Endothelial cell of umbilical vein (primary cell): ENCODE data around the gene IGFBP7. TPM values are rescaled to one million over a fixed set of nuclear protein-coding genes. Genes with fewer than 3 reads are reported as not detected.
A peak's percentile ranks its signal among the peaks of the same experiment; 100 is the strongest.

Experiments
- BruUV-seq: library from RNA; stranded (reverse); fragments of 400-500 nt; replicated peaks from 2 replicates; lab custom pipeline; 2021; lab: Mats Ljungman, UMichigan
- CTCF ChIA-PET: fragments of 300-600, 350-600 bp; sonication (Branson Sonifier 250); formaldehyde crosslinking; loops from one replicate; lab custom pipeline; 2021; ENCODE audit warnings: antibody characterized with exemption, inconsistent platforms; lab: Charles Lee
- POLR2A ChIA-PET: fragments of 300-600, 350-600 bp; sonication (Branson Sonifier 250); formaldehyde crosslinking; loops from one replicate; lab custom pipeline; 2021; ENCODE audit warnings: antibody characterized with exemption, inconsistent platforms; lab: Charles Lee
- DNase-seq: peaks from one replicate; pipeline ENCODE4 v3.0.0-alpha.2; 2011; ENCODE audit warnings: low read depth, low spot score
- FAIRE-seq: peaks from 2 replicates; lab custom pipeline; 2011; peaks lifted over from hg19 to GRCh38; lab: Jason Lieb, UNC
- H2AFZ ChIP-seq: 2 replicates; pipeline ENCODE4 v1.6.0; 2012; ENCODE audit warnings: low read depth, low read length, control low read depth, inconsistent platforms
- H3K27ac ChIP-seq: 2 replicates; pipeline ENCODE4 v1.5.1; 2011; ENCODE audit warnings: low read depth, mild to moderate bottlenecking, control low read depth, low read length, moderate library complexity; ENCODE audit not compliant: insufficient read depth
- H3K27me3 ChIP-seq, 2 experiments: 2 replicates each; pipeline versions ENCODE4 v1.6.0 to v1.6.1; 2011; ENCODE audit warnings: low read length in 2 of 2, mixed read lengths in 1 of 2; ENCODE audit not compliant: control insufficient read depth in 2 of 2, insufficient read depth in 2 of 2
- H3K36me3 ChIP-seq, 2 experiments: 2 replicates in 1 of 2; 3 replicates in 1 of 2; pipeline ENCODE4 v1.5.1; 2011; ENCODE audit warnings: low read length in 2 of 2, mild to moderate bottlenecking in 1 of 2, moderate library complexity in 1 of 2; ENCODE audit not compliant: control insufficient read depth in 2 of 2, insufficient read depth in 2 of 2; ENCODE audit errors: extremely low read depth in 1 of 2
- H3K4me1 ChIP-seq: 3 replicates; pipeline ENCODE4 v1.5.1; 2011; ENCODE audit warnings: mild to moderate bottlenecking, low read length; ENCODE audit not compliant: control insufficient read depth, insufficient read depth; ENCODE audit errors: extremely low read depth
- H3K4me2 ChIP-seq: 2 replicates; pipeline ENCODE4 v1.6.1; 2011; ENCODE audit warnings: low read length, control low read depth, mixed read lengths; ENCODE audit not compliant: insufficient read depth
- H3K4me3 ChIP-seq, 3 experiments: fragments of 200-600 bp in 1 of 3; sonication (generic), shearing (Covaris generic) in 1 of 3; replicated peaks in 1 of 3; 2 replicates each; pipeline ENCODE4 v1.5.1; 2011 to 2016; ENCODE audit warnings: control low read depth in 3 of 3, low read length in 3 of 3, mild to moderate bottlenecking in 2 of 3, inconsistent platforms in 1 of 3, low read depth in 1 of 3, moderate library complexity in 1 of 3; ENCODE audit not compliant: insufficient read depth in 1 of 3
- H3K79me2 ChIP-seq: 2 replicates; pipeline ENCODE4 v1.6.0; 2012; ENCODE audit warnings: low read length, inconsistent platforms; ENCODE audit not compliant: control insufficient read depth, insufficient read depth
- H3K9ac ChIP-seq: replicated peaks from 2 replicates; pipeline ENCODE3; 2011; ENCODE audit warnings: low read length, control low read depth; ENCODE audit not compliant: insufficient read depth; ENCODE audit errors: extremely low read depth
- H3K9me1 ChIP-seq: replicated peaks from 3 replicates; pipeline ENCODE4 v1.6.0; 2011; ENCODE audit warnings: mild to moderate bottlenecking, low read length; ENCODE audit not compliant: control insufficient read depth, insufficient read depth; ENCODE audit errors: extremely low read depth
- H3K9me3 ChIP-seq: replicated peaks from 2 replicates; pipeline ENCODE4 v1.5.1; 2012; ENCODE audit warnings: low read length, inconsistent platforms; ENCODE audit not compliant: control insufficient read depth, insufficient read depth
- H4K20me1 ChIP-seq: replicated peaks from 2 replicates; pipeline ENCODE3; 2011; ENCODE audit warnings: mild to moderate bottlenecking, low read length; ENCODE audit not compliant: control insufficient read depth, insufficient read depth; ENCODE audit errors: extremely low read depth
- CTCF ChIP-seq, 2 donors: IDR thresholded peaks; 1 replicate in 1 of 2; 2 replicates in 1 of 2; pipeline ENCODE4 v1.5.1; 2011; ENCODE audit warnings: low read length in 2 of 2, mild to moderate bottlenecking in 2 of 2, moderate library complexity in 2 of 2, control low read depth in 1 of 2, inconsistent platforms in 1 of 2, low read depth in 1 of 2; ENCODE audit not compliant: insufficient read depth in 1 of 2; ENCODE audit errors: extremely low read depth in 1 of 2
- EZH2 ChIP-seq: IDR thresholded peaks from 2 replicates; pipeline ENCODE4 v1.6.1; 2012; ENCODE audit warnings: borderline replicate concordance, low read depth, mild to moderate bottlenecking, moderate library complexity, low read length, inconsistent platforms; ENCODE audit not compliant: severe bottlenecking
- FOS ChIP-seq: IDR thresholded peaks from 2 replicates; pipeline ENCODE4 v1.6.1; 2011; ENCODE audit warnings: mild to moderate bottlenecking, low read length, moderate library complexity, borderline replicate concordance; ENCODE audit not compliant: insufficient read depth
- GATA2 ChIP-seq: IDR thresholded peaks from 2 replicates; pipeline ENCODE4 v1.7.0; 2011; ENCODE audit warnings: low read depth, mild to moderate bottlenecking, moderate library complexity, mixed read lengths, low read length; ENCODE audit not compliant: insufficient read length, insufficient read depth
- JUN ChIP-seq: IDR thresholded peaks from 2 replicates; pipeline ENCODE4 v1.6.1; 2011; ENCODE audit warnings: borderline replicate concordance, low read depth; ENCODE audit not compliant: insufficient read length, insufficient read depth
- MAX ChIP-seq: IDR thresholded peaks from 2 replicates; pipeline ENCODE4 v1.6.1; 2011; ENCODE audit not compliant: insufficient read depth, insufficient read length
- MYC ChIP-seq: IDR thresholded peaks from one replicate; pipeline ENCODE4 v1.6.1; 2011; ENCODE audit warnings: mild to moderate bottlenecking, low read depth, low read length
- POLR2A ChIP-seq: IDR thresholded peaks from 2 replicates; pipeline ENCODE4 v1.6.1; 2012; ENCODE audit warnings: low read depth, mild to moderate bottlenecking, control low read depth, low read length
- POLR2AphosphoS5 ChIP-seq: IDR thresholded peaks from 2 replicates; pipeline ENCODE4 v1.6.1; 2012; ENCODE audit warnings: low read depth, mild to moderate bottlenecking, control low read depth, low read length, moderate library complexity; ENCODE audit not compliant: insufficient read depth
- dilution Hi-C: fragments of 300-500 bp; cut with MboI; formaldehyde crosslinking; loops from one replicate; pipeline ENCODE4 v1.15.0; 2019; ENCODE audit warnings: low sequenced_read_pairs; ENCODE audit not compliant: extremely low pct_ligation_motif_present
- intact Hi-C: fragments of 100-400 bp; cut with micrococcal nuclease; formaldehyde crosslinking; loops from one replicate; pipeline ENCODE4 v1.10.0; 2022
- polyA plus RNA-seq, 4 experiments: library from polyadenylated mRNA; depleted of rRNA in 3 of 4; stranded (reverse) in 3 of 4; unstranded in 1 of 4; fragments of >200 nt; gene quantifications; 2 replicates each; pipeline versions ENCODE4 v1.2.1 to v1.2.3, GENCODE V29; 2011 to 2012; ENCODE audit warnings: missing spikeins in 1 of 4
- total RNA-seq: library from RNA; stranded (reverse); gene quantifications from 2 replicates; pipeline ENCODE4 v1.2.3, GENCODE V29; 2021

Gene IGFBP7
- total and polyA plus RNA-seq, 2 donors (not counting 3 experiments of a cell fraction or from before 2014, with no cell fraction given) = 526 to 770 TPM

GRCh38 chr4:57043347-57044251 is 66.6 kb downstream of the IGFBP7 start:
- H2AFZ ChIP-seq = no peak overlapping the region
- ChIA-PET CTCF (interaction anchor here (3.7 kb wide), 1 partner anchor 120 kb away, joined by 16 read pairs; no protein-coding TSS in a partner anchor), POLR2A (no interaction called here)
- dilution Hi-C loops (no loop called here), intact Hi-C loops (loop anchor here (2.0 kb wide), 2 partner anchors 37 to 59 kb away; no protein-coding TSS in a partner anchor)
- no peak for TF ChIP-seq FOS
- H3K27me3 ChIP-seq = no peaks in the 10 kb centered on the region
- peaks cover 25% of the 10 kb centered on the region for H3K4me1 ChIP-seq
- H3K4me3 ChIP-seq = no peak overlapping the region
- FAIRE-seq (no peak), DNase-seq (peak; percentile 82)
- H3K9me3 ChIP-seq = no peaks in the 10 kb centered on the region
- H3K4me2 ChIP-seq = no peak overlapping the region
- H3K9ac ChIP-seq = no peak overlapping the region
- BruUV-seq = TSS peak; percentile 24
- no peaks in the 10 kb centered on the region for H4K20me1 ChIP-seq
- H3K36me3 ChIP-seq = peaks cover 0 to 18% of the 10 kb centered on the region in 2 experiments
- H3K79me2 ChIP-seq = peaks cover 42% of the 10 kb centered on the region
- no peaks in the 10 kb centered on the region for H3K9me1 ChIP-seq
- H3K27ac ChIP-seq = no peak overlapping the region

- ChIA-PET CTCF (interaction anchor here (1.3 to 3.7 kb wide), 3 partner anchors 20 to 120 kb away, joined by 3 to 16 read pairs (median 4); partner anchors contain the start of gene IGFBP7), POLR2A (no interaction called here)
- H3K27me3 ChIP-seq = no peaks in the 10 kb centered on the region
- dilution Hi-C loops = no loop called here
- H3K9me1 ChIP-seq = no peaks in the 10 kb centered on the region
- H3K36me3 ChIP-seq = peaks cover 0 to 22% of the 10 kb centered on the region in 2 experiments
- intact Hi-C loops = loop anchor here (2.0 kb wide), 2 partner anchors 38 to 60 kb away; no protein-coding TSS in a partner anchor
- no peak overlapping the region for H3K4me2 ChIP-seq
- H3K9ac ChIP-seq = no peak overlapping the region
- TF ChIP-seq POLR2A = no peak
- no peak for TF ChIP-seq MYC
- no peak for TF ChIP-seq EZH2
- TF ChIP-seq POLR2AphosphoS5 = no peak
- TF ChIP-seq JUN = no peak
- no peak for TF ChIP-seq FOS
- no peak for TF ChIP-seq CTCF (IDR thresholded peaks at IDR 0.05; ENCODE audit: extremely low read depth in 1 of 2, insufficient read depth in 1 of 2, low read depth in 1 of 2, low read length in 2 of 2)
- TF ChIP-seq GATA2 = no peak
- no peak for TF ChIP-seq MAX
- no peak overlapping the region for H2AFZ ChIP-seq
- no TSS peak for BruUV-seq
- DNase-seq (peak; percentile 55), FAIRE-seq (peak; percentile 21)
- H3K79me2 ChIP-seq = peaks cover 36% of the 10 kb centered on the region
- H3K9me3 ChIP-seq = no peaks in the 10 kb centered on the region
- H3K4me3 ChIP-seq = no peak overlapping the region
- no peaks in the 10 kb centered on the region for H4K20me1 ChIP-seq
- H3K4me1 ChIP-seq = peaks cover 22% of the 10 kb centered on the region
- H3K27ac ChIP-seq = no peak overlapping the region
These were observed 67.4 kb downstream of the IGFBP7 start for GRCh38 chr4:57042711-57043169.
